SK-N-SH (cell line): ENCODE measurements around the gene MLLT3.

Experiments
- CHD2 ChIP-seq: fragments of 150-350 bp; IDR thresholded peaks from 2 replicates; pipeline ENCODE4 v1.6.1; 2018; ENCODE audit warnings: low read length; ENCODE audit not compliant: partially characterized antibody
- EP300 ChIP-seq, 2 experiments: IDR thresholded peaks; 2 replicates each; pipeline versions ENCODE4 v1.4.0 to v1.6.1; 2012; ENCODE audit warnings: borderline replicate concordance in 1 of 2, low read depth in 1 of 2, low read length in 1 of 2
- GABPA ChIP-seq: IDR thresholded peaks from 2 replicates; pipeline ENCODE4 v1.4.0; 2012; ENCODE audit warnings: low read depth, mild to moderate bottlenecking
- MEF2A ChIP-seq: IDR thresholded peaks from 2 replicates; pipeline ENCODE4 v1.4.0; 2012; ENCODE audit warnings: low read depth, borderline replicate concordance
- MXI1 ChIP-seq: IDR thresholded peaks from 2 replicates; pipeline ENCODE4 v1.6.1; 2012; ENCODE audit warnings: mild to moderate bottlenecking, low read depth, low read length, improper control_type of control experiment
- RAD21 ChIP-seq: IDR thresholded peaks from 2 replicates; pipeline ENCODE4 v1.6.1; 2012; ENCODE audit warnings: mild to moderate bottlenecking, low read length
- RFX5 ChIP-seq: IDR thresholded peaks from 2 replicates; pipeline ENCODE4 v1.6.1; 2012; ENCODE audit warnings: mild to moderate bottlenecking, improper control_type of control experiment, low read length
- SMC3 ChIP-seq: IDR thresholded peaks from 2 replicates; pipeline ENCODE4 v1.6.1; 2012; ENCODE audit warnings: low read depth, low read length, improper control_type of control experiment
- TF ChIP-seq, protein P1 (sequence below): fragments of 200-600 bp; sonication (generic); IDR thresholded peaks from 2 replicates; pipeline ENCODE4 v1.6.1; 2017; ENCODE audit warnings: antibody characterized with exemption, mild to moderate bottlenecking, moderate library complexity
- TF ChIP-seq, protein P2 (sequence below): IDR thresholded peaks from 2 replicates; pipeline ENCODE4; 2012

DNA sequence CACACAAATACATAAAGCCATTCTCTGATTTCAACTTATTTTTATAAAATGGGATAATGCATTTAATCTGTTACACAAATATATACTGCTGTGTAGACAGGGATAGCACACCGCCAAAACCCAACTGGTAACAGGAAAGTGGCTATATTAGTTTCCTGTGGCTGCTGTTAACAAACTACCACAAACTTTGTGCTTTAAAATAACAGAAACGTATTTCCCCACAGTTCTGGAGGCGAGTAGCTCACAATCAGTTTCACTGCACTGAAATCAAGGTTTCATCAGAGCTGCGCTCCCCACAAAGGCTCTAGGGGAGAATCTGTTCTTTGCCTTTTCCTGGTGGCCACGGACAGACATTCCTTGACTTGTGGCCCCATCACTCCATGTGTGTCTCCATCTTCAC is 94.0 kb downstream of the MLLT3 start:
- TF ChIP-seq MEF2A (no peak), RAD21 (no peak), CHD2 (no peak), EP300 (IDR thresholded peaks at IDR 0.05; ENCODE audit: borderline replicate concordance in 1 of 2, low read depth in 1 of 2, low read length in 1 of 2) (no peak), RFX5 (no peak), GABPA (no peak), SMC3 (no peak), MXI1 (no peak)
- TF ChIP-seq, protein P1, sequence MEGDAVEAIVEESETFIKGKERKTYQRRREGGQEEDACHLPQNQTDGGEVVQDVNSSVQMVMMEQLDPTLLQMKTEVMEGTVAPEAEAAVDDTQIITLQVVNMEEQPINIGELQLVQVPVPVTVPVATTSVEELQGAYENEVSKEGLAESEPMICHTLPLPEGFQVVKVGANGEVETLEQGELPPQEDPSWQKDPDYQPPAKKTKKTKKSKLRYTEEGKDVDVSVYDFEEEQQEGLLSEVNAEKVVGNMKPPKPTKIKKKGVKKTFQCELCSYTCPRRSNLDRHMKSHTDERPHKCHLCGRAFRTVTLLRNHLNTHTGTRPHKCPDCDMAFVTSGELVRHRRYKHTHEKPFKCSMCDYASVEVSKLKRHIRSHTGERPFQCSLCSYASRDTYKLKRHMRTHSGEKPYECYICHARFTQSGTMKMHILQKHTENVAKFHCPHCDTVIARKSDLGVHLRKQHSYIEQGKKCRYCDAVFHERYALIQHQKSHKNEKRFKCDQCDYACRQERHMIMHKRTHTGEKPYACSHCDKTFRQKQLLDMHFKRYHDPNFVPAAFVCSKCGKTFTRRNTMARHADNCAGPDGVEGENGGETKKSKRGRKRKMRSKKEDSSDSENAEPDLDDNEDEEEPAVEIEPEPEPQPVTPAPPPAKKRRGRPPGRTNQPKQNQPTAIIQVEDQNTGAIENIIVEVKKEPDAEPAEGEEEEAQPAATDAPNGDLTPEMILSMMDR, result no peak
- TF ChIP-seq, protein P2, sequence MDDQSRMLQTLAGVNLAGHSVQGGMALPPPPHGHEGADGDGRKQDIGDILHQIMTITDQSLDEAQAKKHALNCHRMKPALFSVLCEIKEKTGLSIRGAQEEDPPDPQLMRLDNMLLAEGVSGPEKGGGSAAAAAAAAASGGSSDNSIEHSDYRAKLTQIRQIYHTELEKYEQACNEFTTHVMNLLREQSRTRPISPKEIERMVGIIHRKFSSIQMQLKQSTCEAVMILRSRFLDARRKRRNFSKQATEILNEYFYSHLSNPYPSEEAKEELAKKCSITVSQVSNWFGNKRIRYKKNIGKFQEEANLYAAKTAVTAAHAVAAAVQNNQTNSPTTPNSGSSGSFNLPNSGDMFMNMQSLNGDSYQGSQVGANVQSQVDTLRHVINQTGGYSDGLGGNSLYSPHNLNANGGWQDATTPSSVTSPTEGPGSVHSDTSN, result no peak
